PC-9 (cell line): ENCODE results near the gene SPDYE3.

ENCODE experiments used
- EZH2 ChIP-seq: fragments of 200-600 bp; sonication (generic); IDR thresholded peaks from 2 replicates; pipeline ENCODE4 v1.8.0; 2017; ENCODE audit warnings: antibody characterized with exemption, low read depth
- TF ChIP-seq, protein P1 (sequence below): fragments of 200-600 bp; sonication (generic); conservative IDR thresholded peaks from 2 replicates; pipeline ENCODE4 v1.6.1; 2017; ENCODE audit warnings: mixed run types, antibody characterized with exemption, mild to moderate bottlenecking, moderate library complexity

DNA sequence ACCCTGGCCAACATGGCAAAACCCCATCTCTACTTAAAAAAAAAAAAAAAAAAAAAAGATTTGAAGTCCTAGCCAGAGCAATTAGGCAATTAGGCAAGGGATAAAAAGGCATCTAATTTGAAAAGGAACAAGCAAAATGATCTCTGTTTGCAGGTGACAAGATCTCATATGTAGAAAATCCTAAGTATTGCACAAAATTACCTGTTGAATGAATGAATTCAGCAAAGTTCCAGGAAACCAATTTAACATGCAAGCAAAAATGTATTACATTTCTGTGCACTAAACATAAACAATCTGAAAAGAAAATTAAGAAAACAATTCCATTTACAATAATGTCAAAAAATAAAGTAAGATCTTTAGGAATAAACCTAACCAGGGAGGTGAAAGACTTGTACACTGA lies 55.6 kb downstream of the SPDYE3 start:
- TF ChIP-seq, protein P1, sequence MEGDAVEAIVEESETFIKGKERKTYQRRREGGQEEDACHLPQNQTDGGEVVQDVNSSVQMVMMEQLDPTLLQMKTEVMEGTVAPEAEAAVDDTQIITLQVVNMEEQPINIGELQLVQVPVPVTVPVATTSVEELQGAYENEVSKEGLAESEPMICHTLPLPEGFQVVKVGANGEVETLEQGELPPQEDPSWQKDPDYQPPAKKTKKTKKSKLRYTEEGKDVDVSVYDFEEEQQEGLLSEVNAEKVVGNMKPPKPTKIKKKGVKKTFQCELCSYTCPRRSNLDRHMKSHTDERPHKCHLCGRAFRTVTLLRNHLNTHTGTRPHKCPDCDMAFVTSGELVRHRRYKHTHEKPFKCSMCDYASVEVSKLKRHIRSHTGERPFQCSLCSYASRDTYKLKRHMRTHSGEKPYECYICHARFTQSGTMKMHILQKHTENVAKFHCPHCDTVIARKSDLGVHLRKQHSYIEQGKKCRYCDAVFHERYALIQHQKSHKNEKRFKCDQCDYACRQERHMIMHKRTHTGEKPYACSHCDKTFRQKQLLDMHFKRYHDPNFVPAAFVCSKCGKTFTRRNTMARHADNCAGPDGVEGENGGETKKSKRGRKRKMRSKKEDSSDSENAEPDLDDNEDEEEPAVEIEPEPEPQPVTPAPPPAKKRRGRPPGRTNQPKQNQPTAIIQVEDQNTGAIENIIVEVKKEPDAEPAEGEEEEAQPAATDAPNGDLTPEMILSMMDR: no peak
- no peak for TF ChIP-seq EZH2
